Stimulated activated CD4-positive, alpha-beta T cell treated with anti-CD3 and anti-CD28 coated beads, Interleukin-2, amount 100 ng/mL, for 24 hours (primary cell): ENCODE measurements around the gene CHD8.
A peak's percentile ranks its signal among the peaks of the same experiment; 100 is the strongest.
"Not testable (repeated sequence)": the region's sequence is repeated elsewhere in the genome, so short reads cannot be mapped to it uniquely, and the experiment has no call there.

ENCODE experiments used
- DNase-seq, 2 donors: peaks; one replicate each; pipeline ENCODE4 v3.0.0-alpha.2; 2020

Gene CHD8, protein sequence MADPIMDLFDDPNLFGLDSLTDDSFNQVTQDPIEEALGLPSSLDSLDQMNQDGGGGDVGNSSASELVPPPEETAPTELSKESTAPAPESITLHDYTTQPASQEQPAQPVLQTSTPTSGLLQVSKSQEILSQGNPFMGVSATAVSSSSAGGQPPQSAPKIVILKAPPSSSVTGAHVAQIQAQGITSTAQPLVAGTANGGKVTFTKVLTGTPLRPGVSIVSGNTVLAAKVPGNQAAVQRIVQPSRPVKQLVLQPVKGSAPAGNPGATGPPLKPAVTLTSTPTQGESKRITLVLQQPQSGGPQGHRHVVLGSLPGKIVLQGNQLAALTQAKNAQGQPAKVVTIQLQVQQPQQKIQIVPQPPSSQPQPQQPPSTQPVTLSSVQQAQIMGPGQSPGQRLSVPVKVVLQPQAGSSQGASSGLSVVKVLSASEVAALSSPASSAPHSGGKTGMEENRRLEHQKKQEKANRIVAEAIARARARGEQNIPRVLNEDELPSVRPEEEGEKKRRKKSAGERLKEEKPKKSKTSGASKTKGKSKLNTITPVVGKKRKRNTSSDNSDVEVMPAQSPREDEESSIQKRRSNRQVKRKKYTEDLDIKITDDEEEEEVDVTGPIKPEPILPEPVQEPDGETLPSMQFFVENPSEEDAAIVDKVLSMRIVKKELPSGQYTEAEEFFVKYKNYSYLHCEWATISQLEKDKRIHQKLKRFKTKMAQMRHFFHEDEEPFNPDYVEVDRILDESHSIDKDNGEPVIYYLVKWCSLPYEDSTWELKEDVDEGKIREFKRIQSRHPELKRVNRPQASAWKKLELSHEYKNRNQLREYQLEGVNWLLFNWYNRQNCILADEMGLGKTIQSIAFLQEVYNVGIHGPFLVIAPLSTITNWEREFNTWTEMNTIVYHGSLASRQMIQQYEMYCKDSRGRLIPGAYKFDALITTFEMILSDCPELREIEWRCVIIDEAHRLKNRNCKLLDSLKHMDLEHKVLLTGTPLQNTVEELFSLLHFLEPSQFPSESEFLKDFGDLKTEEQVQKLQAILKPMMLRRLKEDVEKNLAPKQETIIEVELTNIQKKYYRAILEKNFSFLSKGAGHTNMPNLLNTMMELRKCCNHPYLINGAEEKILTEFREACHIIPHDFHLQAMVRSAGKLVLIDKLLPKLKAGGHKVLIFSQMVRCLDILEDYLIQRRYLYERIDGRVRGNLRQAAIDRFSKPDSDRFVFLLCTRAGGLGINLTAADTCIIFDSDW (N-terminal part only)

GRCh38 chr14:21455912-21456667 is at the start of gene CHD8:
Gene CHD8, minus strand, starts transcription at chr14:21456123. Its CDS starts 24,480 bp downstream, at chr14:21431643.
- DNase-seq = peak; percentile 99

GRCh38 chr14:21505012-21505553 is 49.2 kb upstream of the CHD8 start:
- peak; percentile 30 to 34 for DNase-seq

GRCh38 chr14:21503376-21503775 is 47.5 kb upstream of the CHD8 start:
- DNase-seq = no peak

GRCh38 chr14:21501568-21501967 is 45.6 kb upstream of the CHD8 start:
- no peak for DNase-seq

- DNase-seq = no peak
These were observed 42.9 kb upstream of the CHD8 start for GRCh38 chr14:21498540-21499526.

GRCh38 chr14:21496453-21496852 is 40.5 kb upstream of the CHD8 start:
- DNase-seq = no peak

GRCh38 chr14:21494902-21495762 is 39.2 kb upstream of the CHD8 start:
- no peak for DNase-seq

DNA sequence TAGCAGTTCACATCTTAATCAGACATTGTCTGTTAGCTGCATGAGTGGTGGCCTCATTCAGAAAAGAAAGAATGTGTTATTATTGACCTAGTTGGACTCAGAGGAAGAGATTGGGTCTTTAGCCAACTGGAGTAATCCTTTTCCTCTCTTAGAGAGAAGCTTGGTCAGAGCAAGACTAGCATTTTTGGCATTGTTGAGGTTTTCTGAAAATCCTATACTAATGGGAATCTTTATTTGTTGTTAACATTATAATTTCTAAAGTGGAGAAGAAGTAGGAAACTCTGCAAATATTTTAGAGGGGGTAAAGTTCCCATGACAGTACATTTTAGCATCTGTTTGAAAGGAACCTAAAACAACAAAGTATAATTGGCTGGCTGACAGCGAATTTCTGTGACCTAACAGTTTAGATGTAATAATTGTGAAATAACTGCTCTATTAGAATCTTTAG is 30.7 kb upstream of the CHD8 start:
- no peak for DNase-seq

- DNase-seq = peak; percentile 89 to 93
These were observed 21.2 kb upstream of the CHD8 start, which contains the start of the genes RAB2B and TOX4 for GRCh38 chr14:21476925-21477681. Gene RAB2B, minus strand, starts transcription at chr14:21476959. Its CDS starts 87 bp downstream, at chr14:21476872. Gene TOX4, plus strand, starts transcription at chr14:21477195. Its CDS starts 84 bp downstream, at chr14:21477279.

- DNase-seq = peak; percentile 82 to 87
These were observed 20.6 kb upstream of the CHD8 start for GRCh38 chr14:21476523-21476924.

- no peak for DNase-seq
These were observed 20.0 kb upstream of the CHD8 start for GRCh38 chr14:21475767-21476522.

DNA sequence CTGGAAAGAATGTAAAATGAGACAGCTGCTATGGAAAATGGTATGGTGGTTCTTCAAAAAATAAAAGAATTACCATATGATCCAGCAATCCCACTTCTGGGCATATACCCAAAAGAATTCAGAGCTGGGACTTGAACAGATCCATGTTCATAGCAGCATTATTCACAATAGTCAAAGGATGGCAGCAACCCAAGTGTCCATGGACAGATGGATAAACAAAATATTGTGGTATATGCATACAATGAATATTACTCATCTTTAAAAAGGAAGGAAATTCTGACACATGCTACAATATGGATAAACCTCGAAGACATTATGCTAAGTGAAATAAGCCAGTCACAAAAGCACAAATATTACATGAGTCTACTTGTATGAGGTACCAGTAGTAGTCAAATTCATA is 11.7 kb upstream of the CHD8 start:
- DNase-seq = no peak

GRCh38 chr14:21455592-21455911 is 371 bp downstream of the CHD8 start:
- no peak for DNase-seq

- DNase-seq = no peak
These were observed 929 bp downstream of the CHD8 start for GRCh38 chr14:21454843-21455544.

DNA sequence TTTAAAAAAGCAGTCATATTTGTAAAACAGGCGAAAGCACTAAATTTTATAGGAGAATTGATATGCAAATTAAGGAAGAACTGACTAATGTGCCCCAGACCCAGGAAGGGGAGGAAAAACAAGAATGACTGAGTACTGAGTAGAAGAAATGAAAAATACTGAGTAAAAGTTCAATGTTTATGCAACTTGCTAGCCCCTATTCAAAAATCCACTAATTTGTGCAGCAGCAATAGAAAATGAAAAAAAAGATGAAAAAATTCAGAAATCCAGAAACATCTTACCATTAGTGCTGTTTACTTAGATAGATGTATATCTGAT is 6.1 kb downstream of the CHD8 start:
- DNase-seq = no peak

DNA sequence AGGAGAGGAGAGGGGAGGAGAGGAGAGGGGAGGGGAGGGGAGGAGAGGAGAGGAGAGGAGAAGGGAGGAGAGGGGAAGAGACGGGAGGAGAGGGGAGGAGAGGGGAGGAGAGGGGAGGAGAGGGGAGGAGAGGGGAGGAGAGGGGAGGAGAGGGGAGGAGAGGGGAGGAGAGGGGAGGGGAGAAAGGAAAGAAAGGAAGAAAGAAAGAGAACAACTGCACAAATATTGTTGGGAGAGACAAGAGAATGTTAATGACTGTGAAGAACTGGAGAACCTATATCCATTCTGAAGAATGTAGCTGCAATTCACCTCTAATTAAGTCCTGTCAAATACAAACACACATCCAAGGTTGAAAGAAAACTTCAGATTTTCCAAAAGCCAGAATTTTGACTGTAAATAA is 13.3 kb downstream of the CHD8 start:
- DNase-seq = not testable (repeated sequence)

DNA sequence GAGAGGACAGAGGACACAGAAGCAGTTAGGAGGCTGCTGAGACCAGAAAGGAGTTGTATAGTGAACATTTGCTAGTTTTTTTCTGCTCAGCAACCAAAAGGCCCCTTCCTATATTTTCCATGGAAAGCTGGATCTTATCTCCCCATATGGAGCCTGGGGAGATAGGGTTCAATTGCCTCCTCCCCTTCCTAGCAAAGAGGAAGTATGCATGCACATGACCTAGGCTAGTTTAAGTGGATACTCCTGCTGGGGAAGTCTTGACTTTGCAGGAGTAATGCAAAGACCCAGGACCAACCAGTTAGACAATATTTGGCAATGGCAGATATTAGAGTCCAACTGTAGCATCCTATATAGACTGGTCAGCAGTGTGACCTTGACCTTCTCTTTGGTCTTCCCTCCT is 15.1 kb downstream of the CHD8 start:
- DNase-seq = no peak
